Gastroesophageal sphincter (tissue), 4 donors: ENCODE measurements around the gene SYT11. TPM values are rescaled to one million over a fixed set of nuclear protein-coding genes. Genes with fewer than 3 reads are reported as not detected.
A peak's percentile ranks its signal among the peaks of the same experiment; 100 is the strongest.

Source experiments
- ATAC-seq: fragments of 150-250 bp; one replicate; pipeline ENCODE4 v1.9.1; 2016; ENCODE audit warnings: mild to moderate bottlenecking, moderate library complexity
- H3K27ac ChIP-seq, 4 donors: fragments of 200-600 bp; sonication (generic) in 3 of 4; 1 replicate in 3 of 4; 2 replicates in 1 of 4; pipeline ENCODE4 v1.5.1; 2016 to 2019
- H3K27me3 ChIP-seq: fragments of 200-600 bp; sonication (generic); one replicate; pipeline ENCODE4 v1.5.1; 2019
- H3K36me3 ChIP-seq, 2 donors: fragments of 200-600 bp; sonication (generic); one replicate each; pipeline ENCODE4 v1.5.1; 2019; ENCODE audit warnings: control low read depth in 1 of 2
- H3K4me1 ChIP-seq, 3 donors: fragments of 200-600 bp; sonication (generic); 1 replicate in 2 of 3; 2 replicates in 1 of 3; pipeline ENCODE4 v1.5.1; 2016 to 2019; ENCODE audit warnings: control low read depth in 2 of 3
- H3K4me3 ChIP-seq, 2 donors: fragments of 200-600 bp; sonication (generic); one replicate each; pipeline ENCODE4 v1.5.1; 2019; ENCODE audit warnings: mild to moderate bottlenecking in 1 of 2, moderate library complexity in 1 of 2
- H3K9me3 ChIP-seq, 3 donors: fragments of 200-600 bp; sonication (generic); one replicate each; pipeline ENCODE4 v1.5.1; 2017 to 2019; ENCODE audit warnings: control low read depth in 2 of 3
- CTCF ChIP-seq, 4 experiments: fragments of 200-600 bp in 2 of 4; fragments of 450-650 bp in 2 of 4; sonication (generic) in 1 of 4; IDR thresholded peaks; one replicate each; pipeline ENCODE4 v1.5.1; 2017 to 2019; ENCODE audit warnings: antibody characterized with exemption in 4 of 4, mild to moderate bottlenecking in 2 of 4, moderate library complexity in 2 of 4
- EP300 ChIP-seq: sonication (generic); formaldehyde crosslinking; IDR thresholded peaks from one replicate; pipeline ENCODE4 v1.6.1; 2017; ENCODE audit warnings: antibody characterized with exemption, mild to moderate bottlenecking
- POLR2A ChIP-seq, 2 donors: fragments of 450-650 bp; IDR thresholded peaks; one replicate each; pipeline ENCODE4 v1.6.1; 2017; ENCODE audit warnings: antibody characterized with exemption in 2 of 2, mild to moderate bottlenecking in 2 of 2, moderate library complexity in 1 of 2
- POLR2AphosphoS5 ChIP-seq: sonication (generic); formaldehyde crosslinking; IDR thresholded peaks from one replicate; pipeline ENCODE4 v1.6.1; 2017; ENCODE audit warnings: antibody characterized with exemption
- WGBS, 2 donors: methylation state at CpG; one replicate each; pipeline ENCODE4 v1.1.5; 2018; ENCODE audit warnings: low coverage in 1 of 2; 5-methylcytosine and 5-hydroxymethylcytosine counted together
- total RNA-seq, 4 donors: library from RNA; depleted of rRNA; stranded (reverse); fragments of >200 nt; gene quantifications; one replicate each; pipeline ENCODE4 v1.1.0, GENCODE V29; 2016

SYT11 gene
- total RNA-seq, 4 donors from 2014 or later = 10.4 to 25.7 (median 19.7) TPM

GRCh38 chr1:155861896-155862295, 2.5 kb downstream of the SYT11 start:
- 76 to 100% methylated on average over 1 to 2 of the region's 2 CpGs for WGBS, 2 donors
- Histone ChIP-seq H3K4me1 (peaks cover 0 to 42% (median 9%) of the 10 kb centered on the region in 3 donors), H3K27ac (peak overlapping the region in 3 of 4 donors; percentile 84 to 92 (median 87))

GRCh38 chr1:155864393-155864792, 5.0 kb downstream of the SYT11 start:
- ATAC-seq = no peak
- H3K4me1 ChIP-seq = peaks cover 0 to 21% (median 6%) of the 10 kb centered on the region in 3 donors
- no peak overlapping the region for H3K27ac ChIP-seq
- H3K36me3 ChIP-seq = no peaks in the 10 kb centered on the region
- no peak for TF ChIP-seq EP300
- no peak overlapping the region for H3K4me3 ChIP-seq
- no peaks in the 10 kb centered on the region for H3K9me3 ChIP-seq
- H3K27me3 ChIP-seq = no peaks in the 10 kb centered on the region

More at GRCh38 chr1:155861896-155862295, 2.5 kb downstream of the SYT11 start:
- Histone ChIP-seq H3K27me3 (no peaks in the 10 kb centered on the region), H3K9me3 (no peaks in the 10 kb centered on the region), H3K4me3 (no peak overlapping the region), H3K36me3 (no peaks in the 10 kb centered on the region)
- no peak for TF ChIP-seq EP300
- no peak for TF ChIP-seq CTCF (IDR thresholded peaks at IDR 0.05)
- no peak for TF ChIP-seq POLR2AphosphoS5
- TF ChIP-seq POLR2A (IDR thresholded peaks at IDR 0.05) = no peak
- no peak for ATAC-seq

- no peak overlapping the region for H3K4me3 ChIP-seq
These were observed 8.4 kb downstream of the SYT11 start for GRCh38 chr1:155867766-155868165.

GRCh38 chr1:155871390-155871789, 12.0 kb downstream of the SYT11 start:
- H3K9me3 ChIP-seq = no peaks in the 10 kb centered on the region
- H3K4me1 ChIP-seq = peaks cover 0 to 20% (median 0%) of the 10 kb centered on the region in 3 donors
- no peak overlapping the region for H3K4me3 ChIP-seq
- ATAC-seq = peak; percentile 39
- WGBS, 2 donors = no CpG with 5 or more reads among the region's 1 CpG
- TF ChIP-seq CTCF (IDR thresholded peaks at IDR 0.05) (no peak), EP300 (no peak), POLR2A (IDR thresholded peaks at IDR 0.05) (no peak), POLR2AphosphoS5 (no peak)
- no peaks in the 10 kb centered on the region for H3K27me3 ChIP-seq
- H3K36me3 ChIP-seq = no peaks in the 10 kb centered on the region
- H3K27ac ChIP-seq = peak overlapping the region in 3 of 4 donors; percentile 24 to 54 (median 34)

More at GRCh38 chr1:155867766-155868165, 8.4 kb downstream of the SYT11 start:
- H3K9me3 ChIP-seq = no peaks in the 10 kb centered on the region
- H3K27ac ChIP-seq = no peak overlapping the region
- ATAC-seq = no peak
- WGBS, 2 donors = 85% methylated on average over 8 of the region's 8 CpGs; no CpG with 5 or more reads in 1 of the 2 donors
- TF ChIP-seq EP300 (no peak), POLR2A (IDR thresholded peaks at IDR 0.05) (no peak), POLR2AphosphoS5 (no peak), CTCF (IDR thresholded peaks at IDR 0.05) (no peak)
- no peaks in the 10 kb centered on the region for H3K27me3 ChIP-seq
- no peaks in the 10 kb centered on the region for H3K36me3 ChIP-seq
- H3K4me1 ChIP-seq = peaks cover 0 to 14% (median 0%) of the 10 kb centered on the region in 3 donors

GRCh38 chr1:155872527-155872926, 13.2 kb downstream of the SYT11 start:
- WGBS, 2 donors = 85 to 92% methylated on average over 3 to 4 of the region's 5 CpGs
- peak overlapping the region in 2 of 4 donors; percentile 18 to 54 for H3K27ac ChIP-seq
- H3K4me1 ChIP-seq = peaks cover 0 to 20% (median 0%) of the 10 kb centered on the region in 3 donors
- no peak for ATAC-seq
- TF ChIP-seq EP300 (no peak), POLR2AphosphoS5 (no peak), CTCF (IDR thresholded peaks at IDR 0.05) (no peak), POLR2A (IDR thresholded peaks at IDR 0.05) (no peak)
- no peak overlapping the region for H3K4me3 ChIP-seq
- no peaks in the 10 kb centered on the region for H3K36me3 ChIP-seq
- H3K27me3 ChIP-seq = no peaks in the 10 kb centered on the region
- no peaks in the 10 kb centered on the region for H3K9me3 ChIP-seq
